H9 (cell line): ENCODE measurements around the gene ITGA11. TPM values are rescaled to one million over a fixed set of nuclear protein-coding genes. Genes with fewer than 3 reads are reported as not detected.

Source experiments
- DNase-seq: peaks from one replicate; pipeline ENCODE4 v3.0.0-alpha.2; 2017
- H2AFZ ChIP-seq: one replicate; pipeline ENCODE4 v1.6.1; 2013; ENCODE audit warnings: mild to moderate bottlenecking, low read length, control low read depth, moderate library complexity
- H2AK5ac ChIP-seq: 2 replicates; pipeline ENCODE4 v1.6.1; 2013; ENCODE audit warnings: low read length, control low read depth, mixed read lengths; ENCODE audit not compliant: insufficient read length
- H2BK120ac ChIP-seq: one replicate; pipeline ENCODE4 v1.6.1; 2013; ENCODE audit warnings: low read depth, mild to moderate bottlenecking, low read length, control low read depth, inconsistent platforms; ENCODE audit not compliant: poor library complexity, severe bottlenecking
- H2BK12ac ChIP-seq: 2 replicates; pipeline ENCODE4 v1.6.1; 2013; ENCODE audit warnings: low read length, control low read depth, mixed read lengths, low read depth; ENCODE audit not compliant: insufficient read length
- H2BK15ac ChIP-seq: 2 replicates; pipeline ENCODE4 v1.6.1; 2013; ENCODE audit warnings: low read depth, low read length, control low read depth
- H2BK20ac ChIP-seq: one replicate; pipeline ENCODE4 v1.6.1; 2013; ENCODE audit warnings: low read depth, mild to moderate bottlenecking, low read length, control low read depth, inconsistent platforms; ENCODE audit not compliant: poor library complexity, severe bottlenecking
- H2BK5ac ChIP-seq: 2 replicates; pipeline ENCODE4 v1.6.1; 2013; ENCODE audit warnings: low read length, control low read depth, mixed read lengths; ENCODE audit not compliant: insufficient read length
- H3K14ac ChIP-seq: 2 replicates; pipeline ENCODE4 v1.6.1; 2013; ENCODE audit warnings: low read length, control low read depth; ENCODE audit not compliant: insufficient read depth
- H3K18ac ChIP-seq: 2 replicates; pipeline ENCODE4 v1.6.1; 2013; ENCODE audit warnings: low read depth, mild to moderate bottlenecking, mixed read lengths, low read length, control low read depth; ENCODE audit not compliant: insufficient read length
- H3K23ac ChIP-seq: 2 replicates; pipeline ENCODE4 v1.6.1; 2013; ENCODE audit warnings: low read length, control low read depth, mixed read lengths, low read depth; ENCODE audit not compliant: insufficient read length
- H3K23me2 ChIP-seq: 2 replicates; pipeline ENCODE4 v1.6.1; 2013; ENCODE audit warnings: low read depth, mild to moderate bottlenecking, mixed read lengths, low read length, control low read depth; ENCODE audit not compliant: insufficient read length, poor library complexity, severe bottlenecking
- H3K27ac ChIP-seq: 2 replicates; pipeline ENCODE4 v1.5.1; 2013; ENCODE audit warnings: low read length, control low read depth, mixed read lengths, low read depth; ENCODE audit not compliant: insufficient read length
- H3K27me3 ChIP-seq: 2 replicates; pipeline ENCODE4 v1.6.1; 2013; ENCODE audit warnings: low read length, control low read depth, inconsistent platforms; ENCODE audit not compliant: insufficient read depth
- H3K4ac ChIP-seq: 2 replicates; pipeline ENCODE4 v1.6.1; 2013; ENCODE audit warnings: low read depth, mild to moderate bottlenecking, control low read depth, inconsistent platforms, low read length, moderate library complexity
- H3K4me1 ChIP-seq: 2 replicates; pipeline ENCODE4 v1.6.1; 2013; ENCODE audit warnings: low read length, control low read depth, inconsistent platforms; ENCODE audit not compliant: insufficient read depth
- H3K4me2 ChIP-seq: 2 replicates; pipeline ENCODE4 v1.6.1; 2013; ENCODE audit warnings: low read length, control low read depth, mixed read lengths; ENCODE audit not compliant: insufficient read length, insufficient read depth
- H3K56ac ChIP-seq: 2 replicates; pipeline ENCODE4 v1.6.1; 2013; ENCODE audit warnings: low read depth, mild to moderate bottlenecking, mixed read lengths, low read length, control low read depth; ENCODE audit not compliant: insufficient read length
- H3K79me1 ChIP-seq: 2 replicates; pipeline ENCODE4 v1.6.1; 2013; ENCODE audit warnings: low read depth, mild to moderate bottlenecking, moderate library complexity, low read length, control low read depth, inconsistent platforms; ENCODE audit not compliant: insufficient read depth, poor library complexity, severe bottlenecking
- H3K79me2 ChIP-seq: 2 replicates; pipeline ENCODE4 v1.6.1; 2013; ENCODE audit warnings: low read length, control low read depth, inconsistent platforms; ENCODE audit not compliant: insufficient read depth
- H3K9ac ChIP-seq: 2 replicates; pipeline ENCODE4 v1.6.1; 2013; ENCODE audit warnings: low read length, control low read depth, mixed read lengths; ENCODE audit not compliant: insufficient read length; ENCODE audit errors: extremely low read depth
- H3K9me3 ChIP-seq: one replicate; pipeline ENCODE4 v1.6.1; 2013; ENCODE audit warnings: low read depth, low read length, inconsistent platforms; ENCODE audit not compliant: control insufficient read depth
- H3T11ph ChIP-seq: one replicate; pipeline ENCODE4 v1.6.1; 2013; ENCODE audit warnings: mild to moderate bottlenecking, low read length, control low read depth, inconsistent platforms
- H4K20me1 ChIP-seq: one replicate; pipeline ENCODE4 v1.6.1; 2013; ENCODE audit not compliant: control insufficient read depth, insufficient read length, insufficient read depth
- H4K5ac ChIP-seq: 2 replicates; pipeline ENCODE4 v1.6.1; 2013; ENCODE audit warnings: low read depth, mild to moderate bottlenecking, mixed read lengths, low read length, control low read depth; ENCODE audit not compliant: insufficient read length
- H4K8ac ChIP-seq: replicated peaks from 2 replicates; pipeline ENCODE4 v1.6.1; 2013; ENCODE audit warnings: low read length, control low read depth, mixed read lengths, low read depth; ENCODE audit not compliant: insufficient read length
- H4K91ac ChIP-seq: 2 replicates; pipeline ENCODE4 v1.6.1; 2013; ENCODE audit warnings: low read depth, mild to moderate bottlenecking, moderate library complexity, mixed read lengths, low read length, control low read depth; ENCODE audit not compliant: insufficient read length
- H3K27ac Mint-ChIP-seq, 3 experiments: 2 replicates in 2 of 3; 3 replicates in 1 of 3; pipeline ENCODE4 v1.8.0; 2020 to 2021; ENCODE audit warnings: mixed read lengths in 3 of 3, mild to moderate bottlenecking in 1 of 3, moderate library complexity in 1 of 3
- H3K27me3 Mint-ChIP-seq: 2 replicates; pipeline ENCODE4 v1.8.0; 2021; ENCODE audit warnings: low read depth, mild to moderate bottlenecking, moderate library complexity, mixed read lengths
- H3K36me3 Mint-ChIP-seq, 3 experiments: 2 replicates in 2 of 3; 3 replicates in 1 of 3; pipeline ENCODE4 v1.8.0; 2020 to 2021; ENCODE audit warnings: low read depth in 3 of 3, mixed read lengths in 3 of 3; ENCODE audit not compliant: insufficient read depth in 1 of 3
- H3K4me1 Mint-ChIP-seq, 2 experiments: 2 replicates each; pipeline ENCODE4 v1.8.0; 2020; ENCODE audit warnings: mixed read lengths in 2 of 2
- H3K4me3 Mint-ChIP-seq, 2 experiments: 2 replicates in 1 of 2; 3 replicates in 1 of 2; pipeline ENCODE4 v1.8.0; 2020 to 2021; ENCODE audit warnings: mild to moderate bottlenecking in 2 of 2, mixed read lengths in 2 of 2, moderate library complexity in 1 of 2
- H3K9me3 Mint-ChIP-seq, 2 experiments: 2 replicates in 1 of 2; 3 replicates in 1 of 2; pipeline ENCODE4 v1.8.0; 2020; ENCODE audit warnings: mild to moderate bottlenecking in 2 of 2, mixed read lengths in 2 of 2, moderate library complexity in 1 of 2
- CTCF ChIP-seq: fragments of 200-600 bp; sonication (generic); conservative IDR thresholded peaks from 3 replicates; pipeline ENCODE4 v1.8.0; 2021; ENCODE audit warnings: antibody characterized with exemption, mild to moderate bottlenecking
- WGBS: extraction: QIAGEN DNeasy Blood & Tissue Kit; methylation state at CpG from one replicate; pipeline ENCODE4 v1.1.7; 2013; ENCODE audit warnings: missing lambda C conversion rate, low lambda C conversion rate, mixed read lengths; ENCODE audit not compliant: insufficient read length; ENCODE audit errors: extremely low coverage; 5-methylcytosine and 5-hydroxymethylcytosine counted together
- total RNA-seq: library from RNA; stranded (reverse); gene quantifications from 2 replicates; pipeline ENCODE4 v1.2.1, GENCODE V29; 2021

Gene ITGA11
- total RNA-seq, 1 experiment from 2014 or later = 0.07 TPM

DNA sequence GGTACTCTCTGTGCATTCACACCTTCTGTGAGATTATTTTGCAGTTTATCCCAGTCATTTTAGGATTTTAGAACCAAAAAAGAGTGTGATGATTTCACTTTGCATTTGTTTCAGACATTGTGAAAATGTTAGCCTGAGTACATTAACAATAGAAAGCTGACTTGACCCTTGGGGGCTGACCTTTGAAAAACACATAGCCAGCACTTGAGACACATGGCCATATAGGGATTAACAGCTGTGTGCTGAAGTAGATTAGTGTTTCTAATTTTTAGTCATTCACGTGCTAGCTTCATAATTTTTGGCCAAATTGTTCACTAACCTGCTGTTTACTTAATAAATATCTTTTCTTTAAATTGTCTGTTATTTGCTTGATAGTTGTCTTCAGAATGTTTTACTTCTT is 151.0 kb downstream of the ITGA11 start:
- Histone ChIP-seq H2BK5ac (no peak overlapping the region), H3K79me2 (peaks cover 38% of the 10 kb centered on the region), H3K23ac (no peak overlapping the region), H3K79me1 (no peaks in the 10 kb centered on the region), H3K18ac (no peak overlapping the region), H2BK120ac (no peak overlapping the region), H2BK20ac (no peak overlapping the region), H3K14ac (no peak overlapping the region), H3K9me3 (no peaks in the 10 kb centered on the region), H4K8ac (no peak overlapping the region), H3K56ac (no peak overlapping the region), H3K27ac (no peak overlapping the region), H3K4me1 (peaks cover 4% of the 10 kb centered on the region), H3K4ac (no peak overlapping the region), H4K5ac (no peak overlapping the region), H3K9ac (no peak overlapping the region), H2AK5ac (no peak overlapping the region), H2BK15ac (no peak overlapping the region), H3K4me2 (no peak overlapping the region), H3K27me3 (no peaks in the 10 kb centered on the region), H2AFZ (no peak overlapping the region), H4K20me1 (no peaks in the 10 kb centered on the region), H3T11ph (no peak overlapping the region), H4K91ac (no peak overlapping the region), H2BK12ac (no peak overlapping the region), H3K23me2 (peaks cover 13% of the 10 kb centered on the region)
- Mint-ChIP-seq H3K4me3 (peak overlapping the region; percentile 57 to 97), H3K27ac (peak overlapping the region in 1 of 3 experiments; percentile 67; a peak in 1 of 7 replicates), H3K9me3 (peaks cover 7 to 13% of the 10 kb centered on the region in 2 experiments), H3K4me1 (peaks cover 62 to 63% of the 10 kb centered on the region in 2 experiments), H3K27me3 (no peaks in the 10 kb centered on the region), H3K36me3 (peaks cover 19 to 32% (median 22%) of the 10 kb centered on the region in 3 experiments)
- no peak for TF ChIP-seq CTCF
- no CpG with 5 or more reads among the region's 1 CpG for WGBS
- DNase-seq = no peak
